Activated CD4-positive, alpha-beta T cell treated with anti-CD3 and anti-CD28 coated beads, Interleukin-2, amount 10 ng/mL, durations not matched to agents 7 days and 5 days (primary cell): ENCODE results near the gene ARFGEF3. TPM values are rescaled to one million over a fixed set of nuclear protein-coding genes. Genes with fewer than 3 reads are reported as not detected.

Experiments used
- CTCF ChIA-PET: fragments of 350-600 bp; sonication (Branson Sonifier 250); formaldehyde crosslinking; loops from one replicate; lab custom pipeline; 2021; ENCODE audit warnings: antibody characterized with exemption; lab: Charles Lee
- POLR2A ChIA-PET: fragments of 350-600 bp; sonication (Branson Sonifier 250); formaldehyde crosslinking; loops from one replicate; lab custom pipeline; 2021; ENCODE audit warnings: antibody characterized with exemption; lab: Charles Lee
- DNase-seq: peaks from one replicate; pipeline ENCODE4 v3.0.0-alpha.2; 2020
- H3K27ac Mint-ChIP-seq: one replicate; pipeline ENCODE4 v1.8.0; 2021; ENCODE audit warnings: mild to moderate bottlenecking, moderate library complexity, mixed read lengths
- H3K27me3 Mint-ChIP-seq: one replicate; pipeline ENCODE4 v1.8.0; 2021; ENCODE audit warnings: mixed read lengths
- H3K36me3 Mint-ChIP-seq: one replicate; pipeline ENCODE4 v1.8.0; 2021; ENCODE audit warnings: low read depth, mixed read lengths
- H3K4me1 Mint-ChIP-seq: one replicate; pipeline ENCODE4 v1.8.0; 2021; ENCODE audit warnings: mixed read lengths
- H3K4me3 Mint-ChIP-seq: one replicate; pipeline ENCODE4 v1.8.0; 2021; ENCODE audit warnings: mild to moderate bottlenecking, moderate library complexity, mixed read lengths
- H3K9me3 Mint-ChIP-seq: one replicate; pipeline ENCODE4 v1.8.0; 2021; ENCODE audit warnings: mixed read lengths
- total RNA-seq, 2 experiments: library from RNA; stranded (reverse); gene quantifications; one replicate each; pipeline ENCODE4 v1.2.3, GENCODE V29; 2021

ARFGEF3 gene
- total RNA-seq, 2 experiments from 2014 or later = 0.05 to 0.06 TPM

GRCh38 chr6:138378463-138378862 lies 216.7 kb downstream of the ARFGEF3 start:
- ChIA-PET POLR2A (no interaction called here), CTCF (no interaction called here)
- H3K4me3 Mint-ChIP-seq = no peak overlapping the region
- H3K9me3 Mint-ChIP-seq = no peaks in the 10 kb centered on the region
- no peaks in the 10 kb centered on the region for H3K36me3 Mint-ChIP-seq
- no peaks in the 10 kb centered on the region for H3K4me1 Mint-ChIP-seq
- no peak overlapping the region for H3K27ac Mint-ChIP-seq
- no peak for DNase-seq
- peaks cover 8% of the 10 kb centered on the region for H3K27me3 Mint-ChIP-seq

GRCh38 chr6:138382498-138383265 lies 220.9 kb downstream of the ARFGEF3 start:
- no peak overlapping the region for H3K4me3 Mint-ChIP-seq
- CTCF ChIA-PET = interaction anchor here (0.6 kb wide), 1 partner anchor 1445 kb away, joined by 4 read pairs; no protein-coding TSS in a partner anchor

DNA sequence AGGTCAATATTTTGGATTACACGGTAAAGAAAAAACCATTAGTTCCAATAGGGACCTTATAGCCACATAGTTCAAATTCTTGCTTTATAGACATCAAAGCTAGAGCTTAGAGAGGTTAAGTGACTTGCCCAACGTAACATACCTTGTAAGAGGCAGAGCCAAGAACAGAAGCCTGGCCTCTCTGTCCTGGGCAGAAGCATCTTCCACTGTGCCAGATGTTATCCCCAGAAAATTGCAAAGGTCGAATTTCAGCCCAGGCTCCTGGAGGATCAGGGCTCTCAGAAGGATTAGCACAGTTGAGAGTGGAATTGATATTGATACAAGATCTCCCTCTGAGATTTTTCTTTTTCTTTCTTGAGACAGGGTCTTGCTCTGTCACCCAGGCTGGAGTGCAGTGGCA lies 222.0 kb downstream of the ARFGEF3 start:
- Mint-ChIP-seq H3K4me3 (no peak overlapping the region), H3K9me3 (no peaks in the 10 kb centered on the region), H3K36me3 (no peaks in the 10 kb centered on the region), H3K27me3 (peaks cover 12% of the 10 kb centered on the region), H3K27ac (no peak overlapping the region), H3K4me1 (no peaks in the 10 kb centered on the region)
- POLR2A ChIA-PET = no interaction called here
- DNase-seq = no peak
- CTCF ChIA-PET = no interaction called here

More at GRCh38 chr6:138382498-138383265, 220.9 kb downstream of the ARFGEF3 start:
- DNase-seq = no peak
- Mint-ChIP-seq H3K9me3 (no peaks in the 10 kb centered on the region), H3K27ac (no peak overlapping the region), H3K36me3 (no peaks in the 10 kb centered on the region), H3K4me1 (no peaks in the 10 kb centered on the region), H3K27me3 (peaks cover 11% of the 10 kb centered on the region)
- POLR2A ChIA-PET = no interaction called here

GRCh38 chr6:138386897-138387296 lies 225.2 kb downstream of the ARFGEF3 start:
- peaks cover 21% of the 10 kb centered on the region for H3K27me3 Mint-ChIP-seq
- ChIA-PET CTCF (no interaction called here), POLR2A (no interaction called here)
- H3K4me3 Mint-ChIP-seq = no peak overlapping the region
- H3K36me3 Mint-ChIP-seq = no peaks in the 10 kb centered on the region
- H3K27ac Mint-ChIP-seq = no peak overlapping the region
- H3K4me1 Mint-ChIP-seq = no peaks in the 10 kb centered on the region
- H3K9me3 Mint-ChIP-seq = no peaks in the 10 kb centered on the region
- no peak for DNase-seq

- peaks cover 21% of the 10 kb centered on the region for H3K27me3 Mint-ChIP-seq
- DNase-seq = no peak
- ChIA-PET POLR2A (no interaction called here), CTCF (no interaction called here)
- H3K36me3 Mint-ChIP-seq = no peaks in the 10 kb centered on the region
- no peaks in the 10 kb centered on the region for H3K9me3 Mint-ChIP-seq
- H3K4me3 Mint-ChIP-seq = no peak overlapping the region
- H3K4me1 Mint-ChIP-seq = no peaks in the 10 kb centered on the region
- H3K27ac Mint-ChIP-seq = no peak overlapping the region
These were observed 226.0 kb downstream of the ARFGEF3 start for GRCh38 chr6:138387577-138388368.

DNA sequence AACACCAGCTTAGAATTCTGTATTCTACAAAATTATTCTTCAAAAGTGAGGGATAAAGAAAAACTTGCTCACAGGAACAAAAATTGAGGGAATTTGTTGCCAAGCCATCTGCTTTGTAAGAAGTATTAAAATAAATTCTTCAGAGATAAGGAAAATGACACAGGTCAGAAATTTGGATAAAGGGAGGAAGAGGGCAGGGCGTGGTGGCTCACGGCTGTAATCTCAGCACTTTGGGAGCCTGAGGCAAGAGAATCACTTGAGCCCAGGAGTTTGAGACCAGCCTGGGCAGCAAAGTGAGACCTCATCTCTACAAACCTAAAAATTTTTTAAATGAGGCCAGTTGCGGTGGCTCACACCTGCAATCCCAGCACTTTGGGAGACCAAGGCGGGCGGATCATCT lies 227.8 kb downstream of the ARFGEF3 start:
- Mint-ChIP-seq H3K36me3 (no peaks in the 10 kb centered on the region), H3K4me3 (no peak overlapping the region), H3K9me3 (no peaks in the 10 kb centered on the region), H3K27ac (no peak overlapping the region), H3K4me1 (peaks cover 3% of the 10 kb centered on the region), H3K27me3 (peaks cover 19% of the 10 kb centered on the region)
- ChIA-PET POLR2A (no interaction called here), CTCF (no interaction called here)
- no peak for DNase-seq

Other genes starting within 250 kb of the ARFGEF3 start
- gene PERP, start 54.5 kb upstream of the ARFGEF3 start, total RNA-seq = 1 to 10 TPM; 4.6 to 4.7 TPM
- gene PBOV1, start 56.6 kb downstream of the ARFGEF3 start, total RNA-seq = not detected
- gene SMIM28, start 216.0 kb downstream of the ARFGEF3 start, total RNA-seq = not detected
- 10 to 100 TPM in 1 of 2 experiments, 1 to 10 TPM in 1; 9.2 to 11.7 TPM for gene HEBP2, start 242.3 kb downstream of the ARFGEF3 start, total RNA-seq